IMR-90 (cell line): ENCODE results near the gene CCDC33. TPM values are rescaled to one million over a fixed set of nuclear protein-coding genes. Genes with fewer than 3 reads are reported as not detected.

Experiments used
- ATAC-seq: fragments of 200-7000 bp; cut with Tn5 transposase; 2 replicates; pipeline ENCODE4 v1.9.1; 2020; ENCODE audit warnings: low read depth, mild to moderate bottlenecking, moderate library complexity
- BruUV-seq: library from RNA; stranded (reverse); fragments of 400-500 nt; replicated peaks from 2 replicates; lab custom pipeline; 2021; lab: Mats Ljungman, UMichigan
- CTCF ChIA-PET: fragments of 300-600 bp; formaldehyde crosslinking; extraction: SDS; loops from one replicate; lab custom pipeline; 2021; ENCODE audit warnings: antibody characterized with exemption; lab: Yijun Ruan, JAX
- POLR2A ChIA-PET: fragments of 300-600 bp; sonication (Branson Sonifier 250); formaldehyde crosslinking; loops from one replicate; lab custom pipeline; 2022; ENCODE audit warnings: antibody characterized with exemption; ENCODE audit not compliant: unreplicated experiment; lab: Charles Lee
- DNase-seq: peaks from one replicate; pipeline ENCODE4 v3.0.0; 2013
- H2AFZ ChIP-seq: replicated peaks from 2 replicates; pipeline ENCODE3; 2013; ENCODE audit warnings: low read length, mild to moderate bottlenecking; ENCODE audit not compliant: poor library complexity
- H2AK5ac ChIP-seq: 2 replicates; pipeline ENCODE4 v1.6.1; 2013; ENCODE audit warnings: low read depth, low read length, inconsistent platforms
- H2AK9ac ChIP-seq: replicated peaks from 2 replicates; pipeline ENCODE3; 2013; ENCODE audit warnings: mild to moderate bottlenecking, low read depth, low read length, moderate library complexity; ENCODE audit not compliant: poor library complexity
- H2BK120ac ChIP-seq: 2 replicates; pipeline ENCODE4 v1.6.1; 2013; ENCODE audit warnings: low read depth, low read length, inconsistent platforms
- H2BK15ac ChIP-seq: 3 replicates; pipeline ENCODE4 v1.6.1; 2013; ENCODE audit warnings: low read depth, low read length, inconsistent platforms
- H2BK20ac ChIP-seq: 2 replicates; pipeline ENCODE4 v1.6.1; 2013; ENCODE audit warnings: low read depth, mild to moderate bottlenecking, inconsistent platforms, low read length, moderate library complexity
- H2BK5ac ChIP-seq: 2 replicates; pipeline ENCODE4 v1.6.1; 2013; ENCODE audit warnings: mild to moderate bottlenecking, low read depth, low read length, inconsistent platforms; ENCODE audit not compliant: poor library complexity, severe bottlenecking
- H3K14ac ChIP-seq: replicated peaks from 2 replicates; pipeline ENCODE4 v1.6.1; 2013; ENCODE audit warnings: low read depth, low read length, inconsistent platforms
- H3K18ac ChIP-seq: 2 replicates; pipeline ENCODE4 v1.6.1; 2013; ENCODE audit warnings: low read depth, low read length, control low read depth
- H3K23ac ChIP-seq: 2 replicates; pipeline ENCODE4 v1.6.1; 2013; ENCODE audit warnings: low read depth, low read length, inconsistent platforms
- H3K27ac ChIP-seq: 2 replicates; pipeline ENCODE4 v1.5.1; 2013; ENCODE audit warnings: mild to moderate bottlenecking, control low read depth, low read length; ENCODE audit not compliant: insufficient read depth
- H3K27me3 ChIP-seq: 2 replicates; pipeline ENCODE4 v1.6.1; 2013; ENCODE audit warnings: low read length; ENCODE audit not compliant: control insufficient read depth, insufficient read depth
- H3K36me3 ChIP-seq: 2 replicates; pipeline ENCODE4 v1.6.1; 2013; ENCODE audit warnings: low read length, mixed read lengths; ENCODE audit not compliant: control insufficient read depth, insufficient read depth
- H3K4ac ChIP-seq: 2 replicates; pipeline ENCODE4 v1.6.1; 2013; ENCODE audit warnings: low read depth, low read length, inconsistent platforms
- H3K4me1 ChIP-seq: 2 replicates; pipeline ENCODE4 v1.6.1; 2013; ENCODE audit warnings: low read length, mixed read lengths; ENCODE audit not compliant: control insufficient read depth, insufficient read depth
- H3K4me2 ChIP-seq: 2 replicates; pipeline ENCODE4 v1.6.1; 2013; ENCODE audit warnings: low read depth, mild to moderate bottlenecking, control low read depth, low read length, moderate library complexity
- H3K4me3 ChIP-seq: 2 replicates; pipeline ENCODE4 v1.5.1; 2013; ENCODE audit warnings: low read depth, mild to moderate bottlenecking, control low read depth, low read length, moderate library complexity; ENCODE audit not compliant: insufficient read depth
- H3K56ac ChIP-seq: 2 replicates; pipeline ENCODE4 v1.6.1; 2013; ENCODE audit warnings: low read length, inconsistent platforms; ENCODE audit not compliant: insufficient read depth; ENCODE audit errors: extremely low read depth
- H3K79me1 ChIP-seq, 2 experiments: 2 replicates each; pipeline ENCODE4 v1.6.1; 2013; ENCODE audit warnings: low read length in 2 of 2, inconsistent platforms in 1 of 2, low read depth in 1 of 2
- H3K9ac ChIP-seq: 2 replicates; pipeline ENCODE4 v1.6.1; 2013; ENCODE audit warnings: low read depth, low read length, control low read depth
- H3K9me1 ChIP-seq: 2 replicates; pipeline ENCODE4 v1.6.1; 2013; ENCODE audit warnings: low read length, inconsistent platforms; ENCODE audit not compliant: insufficient read depth
- H3K9me3 ChIP-seq: 2 replicates; pipeline ENCODE4 v1.6.1; 2013; ENCODE audit warnings: low read length; ENCODE audit not compliant: control insufficient read depth, insufficient read depth
- H4K20me1 ChIP-seq: 2 replicates; pipeline ENCODE4 v1.6.1; 2013; ENCODE audit warnings: low read length, inconsistent platforms; ENCODE audit not compliant: insufficient read depth
- H4K5ac ChIP-seq: 2 replicates; pipeline ENCODE4 v1.6.1; 2013; ENCODE audit warnings: mild to moderate bottlenecking, low read depth, low read length, control low read depth
- H4K8ac ChIP-seq, 2 experiments: 2 replicates each; pipeline ENCODE4 v1.6.1; 2013; ENCODE audit warnings: low read depth in 2 of 2, low read length in 2 of 2, control low read depth in 1 of 2, inconsistent platforms in 1 of 2
- H4K91ac ChIP-seq: 2 replicates; pipeline ENCODE4 v1.6.1; 2013; ENCODE audit warnings: low read depth, low read length, inconsistent platforms; ENCODE audit not compliant: insufficient read depth
- BHLHE40 ChIP-seq: fragments of 150-350 bp; IDR thresholded peaks from 2 replicates; pipeline ENCODE4 v1.6.1; 2016; ENCODE audit warnings: mild to moderate bottlenecking, low read depth, low read length
- CEBPB ChIP-seq: IDR thresholded peaks from 2 replicates; pipeline ENCODE4 v1.6.1; 2012; ENCODE audit warnings: low read depth, low read length, improper control_type of control experiment
- FOS ChIP-seq: fragments of 150-350 bp; IDR thresholded peaks from 2 replicates; pipeline ENCODE4 v1.6.1; 2016; ENCODE audit warnings: low read depth, low read length
- MAFK ChIP-seq: IDR thresholded peaks from 2 replicates; pipeline ENCODE4 v1.6.1; 2012; ENCODE audit warnings: low read depth, low read length, improper control_type of control experiment
- MXI1 ChIP-seq: IDR thresholded peaks from 2 replicates; pipeline ENCODE4 v1.6.1; 2012; ENCODE audit warnings: low read depth, mild to moderate bottlenecking, low read length, moderate library complexity, borderline replicate concordance
- NFE2L2 ChIP-seq: fragments of 150-350 bp; IDR thresholded peaks from 2 replicates; pipeline ENCODE4 v1.6.1; 2016; ENCODE audit warnings: low read depth, mild to moderate bottlenecking, low read length
- POLR2A ChIP-seq: IDR thresholded peaks from 2 replicates; pipeline ENCODE4 v1.6.1; 2012; ENCODE audit warnings: mild to moderate bottlenecking, low read depth, low read length
- RCOR1 ChIP-seq: IDR thresholded peaks from 2 replicates; pipeline ENCODE4 v1.6.1; 2012; ENCODE audit warnings: mild to moderate bottlenecking, low read length, improper control_type of control experiment; ENCODE audit not compliant: insufficient replicate concordance
- RFX5 ChIP-seq: IDR thresholded peaks from 2 replicates; pipeline ENCODE4 v1.8.0; 2012; ENCODE audit warnings: low read depth, mild to moderate bottlenecking, low read length, moderate library complexity
- SMC3 ChIP-seq: fragments of 150-350 bp; IDR thresholded peaks from 2 replicates; pipeline ENCODE4 v1.6.1; 2016; ENCODE audit warnings: low read depth, mild to moderate bottlenecking, antibody characterized with exemption, low read length, moderate library complexity
- WGBS, 2 experiments: methylation state at CpG; one replicate each; pipeline versions ENCODE4 v1.1.5 to v1.1.7; 2013; ENCODE audit warnings: missing lambda C conversion rate in 2 of 2; ENCODE audit not compliant: insufficient read length in 1 of 2; ENCODE audit errors: extremely low coverage in 2 of 2; 5-methylcytosine and 5-hydroxymethylcytosine counted together
- dilution Hi-C: fragments of 300-500 bp; cut with HindIII; formaldehyde crosslinking; loops from one replicate; pipeline ENCODE4 v1.14.3; 2018; ENCODE audit warnings: low sequenced_read_pairs; ENCODE audit not compliant: unreplicated experiment
- in situ Hi-C: fragments of 300-500 bp; cut with MboI; formaldehyde crosslinking; loops from 3 replicates; pipeline ENCODE4 v1.14.3; 2019; ENCODE audit warnings: low sequenced_read_pairs, inconsistent platforms, mixed read lengths
- intact Hi-C: fragments of 100-400 bp; cut with micrococcal nuclease; formaldehyde crosslinking; loops from 2 replicates; pipeline ENCODE4 v1.10.0; 2022
- polyA plus RNA-seq, 3 experiments: library from polyadenylated mRNA; depleted of rRNA; stranded (reverse); fragments of >200 nt; gene quantifications; 2 replicates each; pipeline ENCODE4 v1.2.3, GENCODE V29; 2012; ENCODE audit warnings: low replicate concordance in 1 of 3
- total RNA-seq: library from RNA; depleted of rRNA; stranded (reverse); fragments of >200 nt; gene quantifications from 2 replicates; pipeline ENCODE4 v1.2.3, GENCODE V29; 2012
- TF ChIP-seq, protein P1 (sequence below): fragments of 150-350 bp; IDR thresholded peaks from 2 replicates; pipeline ENCODE4 v1.6.1; 2016; ENCODE audit warnings: low read depth, mild to moderate bottlenecking, low read length, moderate library complexity, borderline replicate concordance
- TF ChIP-seq, protein P2 (sequence below): conservative IDR thresholded peaks from 2 replicates; pipeline ENCODE4 v1.5.1; 2012; ENCODE audit warnings: mild to moderate bottlenecking, low read depth, low read length, improper control_type of control experiment

CCDC33 gene
- total and polyA plus RNA-seq, 2 of the 4 experiments (the other 2 are of a cell fraction), result not detected

DNA sequence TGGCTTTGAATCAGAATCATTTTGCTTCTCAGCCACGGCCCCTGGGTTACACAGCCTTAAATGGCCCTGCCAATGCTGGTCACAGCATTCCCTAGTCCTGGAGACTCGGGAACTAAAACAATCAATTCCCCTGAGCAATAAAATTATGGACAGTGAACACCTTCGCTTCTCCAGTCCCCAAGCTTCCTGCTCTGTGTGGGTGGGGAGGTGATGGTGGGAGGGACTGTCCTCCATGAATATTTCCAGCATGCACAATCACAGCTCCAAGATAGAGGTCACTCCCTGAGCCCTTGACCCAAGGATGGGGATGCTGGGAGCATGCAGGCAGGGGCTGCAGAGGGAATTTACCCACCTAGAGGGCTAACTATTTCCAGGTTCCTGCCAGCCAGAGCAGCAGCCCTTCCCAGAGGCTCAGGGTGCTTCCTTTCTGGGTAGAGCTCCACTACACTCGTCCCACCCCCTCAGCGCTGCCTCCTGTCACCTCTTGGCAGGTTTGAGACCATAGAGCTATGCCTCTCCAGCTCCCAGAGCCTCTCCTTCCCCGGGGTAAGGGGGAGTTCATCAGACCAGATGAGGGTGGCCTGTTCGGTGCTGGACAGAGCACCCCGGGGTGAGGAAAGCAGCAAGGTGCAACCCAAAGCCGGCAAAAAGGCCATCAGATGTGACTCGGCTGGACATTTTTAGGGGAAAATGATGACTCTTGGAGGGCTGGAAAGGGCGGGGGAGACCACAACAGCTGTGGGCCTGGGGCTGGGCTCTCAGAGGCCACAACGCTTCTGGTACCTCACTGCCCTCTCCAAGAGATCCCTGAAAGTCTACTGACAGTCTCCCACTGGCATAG is 14.5 kb upstream of the CCDC33 start (continued):
- TF ChIP-seq NFE2L2, result no peak

DNA sequence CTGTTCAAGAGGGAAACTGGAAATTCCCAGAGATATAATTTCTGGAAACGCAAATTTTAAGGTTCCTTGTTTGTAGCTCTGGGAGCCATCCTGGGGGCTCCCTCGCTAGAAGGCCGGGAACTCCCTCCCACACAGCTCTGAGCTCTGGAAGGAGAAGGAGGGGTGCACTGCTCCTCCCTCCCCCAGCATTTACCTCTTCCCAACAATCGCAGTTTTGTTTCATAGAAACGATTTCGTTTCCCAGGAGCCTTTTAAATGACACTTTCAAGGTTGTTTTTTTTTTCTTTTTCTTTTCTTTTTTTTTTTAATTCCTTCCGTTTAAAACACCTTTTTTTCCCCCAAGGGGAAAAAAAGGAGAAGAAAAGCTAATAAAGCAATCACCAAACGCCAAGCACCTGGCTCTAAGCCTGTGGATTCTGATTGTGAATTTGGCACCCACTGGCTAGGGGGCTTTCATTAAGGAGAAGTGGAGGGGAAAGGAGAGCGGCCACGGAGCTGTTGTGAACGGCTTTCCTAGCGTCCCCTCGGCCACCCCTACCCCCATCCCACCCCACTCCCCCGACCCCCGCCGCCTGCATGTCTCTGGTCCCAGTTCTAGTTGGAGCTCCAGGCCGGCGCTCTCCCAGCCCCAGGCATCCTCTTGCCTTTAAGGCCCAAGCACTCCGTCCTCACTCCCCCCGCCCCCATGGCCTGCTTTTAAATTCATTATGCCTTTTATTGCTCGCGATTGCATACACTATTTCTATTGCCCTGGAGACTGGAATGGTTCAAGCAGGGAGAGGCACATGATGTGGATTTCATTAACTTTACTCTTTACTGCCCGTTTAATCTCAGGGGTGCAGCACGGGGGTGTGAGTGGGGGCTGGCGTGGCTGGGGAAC is 13.6 kb upstream of the CCDC33 start:
- Histone ChIP-seq H4K91ac (no peak overlapping the region), H4K5ac (no peak overlapping the region), H3K4me1 (no peaks in the 10 kb centered on the region), H4K20me1 (0 out of 2 replicates have a peak, but pooled peaks cover 3% of the 10 kb centered on the region), H2AFZ (no peak overlapping the region), H2AK9ac (no peak overlapping the region), H2BK15ac (no peak overlapping the region), H3K9ac (no peak overlapping the region), H2BK5ac (no peak overlapping the region), H2AK5ac (no peak overlapping the region), H3K27me3 (peaks cover 71% of the 10 kb centered on the region), H3K14ac (no peak overlapping the region), H3K36me3 (no peaks in the 10 kb centered on the region), H3K23ac (no peak overlapping the region), H3K27ac (no peak overlapping the region), H2BK20ac (no peak overlapping the region), H4K8ac (no peak overlapping the region), H3K4me3 (no peak overlapping the region), H2BK120ac (no peak overlapping the region), H3K4ac (no peak overlapping the region), H3K9me1 (no peaks in the 10 kb centered on the region), H3K18ac (no peak overlapping the region), H3K4me2 (no peak overlapping the region), H3K9me3 (no peaks in the 10 kb centered on the region), H3K79me1 (no peaks in the 10 kb centered on the region), H3K56ac (no peak overlapping the region)
- ChIA-PET CTCF (interaction anchor here (0.7 to 1.2 kb wide), 2 partner anchors 11 to 218 kb away, joined by 3 read pairs; no protein-coding TSS in a partner anchor), POLR2A (no interaction called here)
- in situ Hi-C loops, result no loop called here
- intact Hi-C loops, result no loop called here
- no TSS peak for BruUV-seq
- WGBS, 2 experiments, result 50% methylated on average over 2 of the region's 25 CpGs; no CpG with 5 or more reads in 1 of the 2 experiments
- ATAC-seq (no peak), DNase-seq (no peak)
- dilution Hi-C loops, result no loop called here
- TF ChIP-seq POLR2A (no peak), BHLHE40 (no peak), RFX5 (no peak), RCOR1 (no peak), CEBPB (no peak), SMC3 (no peak), NFE2L2 (no peak), FOS (no peak), MXI1 (no peak), MAFK (no peak)
- TF ChIP-seq, protein P1, sequence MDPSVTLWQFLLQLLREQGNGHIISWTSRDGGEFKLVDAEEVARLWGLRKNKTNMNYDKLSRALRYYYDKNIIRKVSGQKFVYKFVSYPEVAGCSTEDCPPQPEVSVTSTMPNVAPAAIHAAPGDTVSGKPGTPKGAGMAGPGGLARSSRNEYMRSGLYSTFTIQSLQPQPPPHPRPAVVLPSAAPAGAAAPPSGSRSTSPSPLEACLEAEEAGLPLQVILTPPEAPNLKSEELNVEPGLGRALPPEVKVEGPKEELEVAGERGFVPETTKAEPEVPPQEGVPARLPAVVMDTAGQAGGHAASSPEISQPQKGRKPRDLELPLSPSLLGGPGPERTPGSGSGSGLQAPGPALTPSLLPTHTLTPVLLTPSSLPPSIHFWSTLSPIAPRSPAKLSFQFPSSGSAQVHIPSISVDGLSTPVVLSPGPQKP, result no peak
- TF ChIP-seq, protein P2, sequence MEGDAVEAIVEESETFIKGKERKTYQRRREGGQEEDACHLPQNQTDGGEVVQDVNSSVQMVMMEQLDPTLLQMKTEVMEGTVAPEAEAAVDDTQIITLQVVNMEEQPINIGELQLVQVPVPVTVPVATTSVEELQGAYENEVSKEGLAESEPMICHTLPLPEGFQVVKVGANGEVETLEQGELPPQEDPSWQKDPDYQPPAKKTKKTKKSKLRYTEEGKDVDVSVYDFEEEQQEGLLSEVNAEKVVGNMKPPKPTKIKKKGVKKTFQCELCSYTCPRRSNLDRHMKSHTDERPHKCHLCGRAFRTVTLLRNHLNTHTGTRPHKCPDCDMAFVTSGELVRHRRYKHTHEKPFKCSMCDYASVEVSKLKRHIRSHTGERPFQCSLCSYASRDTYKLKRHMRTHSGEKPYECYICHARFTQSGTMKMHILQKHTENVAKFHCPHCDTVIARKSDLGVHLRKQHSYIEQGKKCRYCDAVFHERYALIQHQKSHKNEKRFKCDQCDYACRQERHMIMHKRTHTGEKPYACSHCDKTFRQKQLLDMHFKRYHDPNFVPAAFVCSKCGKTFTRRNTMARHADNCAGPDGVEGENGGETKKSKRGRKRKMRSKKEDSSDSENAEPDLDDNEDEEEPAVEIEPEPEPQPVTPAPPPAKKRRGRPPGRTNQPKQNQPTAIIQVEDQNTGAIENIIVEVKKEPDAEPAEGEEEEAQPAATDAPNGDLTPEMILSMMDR, result no peak
